Dedifferentiated amniotic fluid mesenchymal stem cell (primary cell): ENCODE results near the gene MAGI1.

Source experiments
- DNase-seq: peaks from one replicate; pipeline ENCODE4 v3.0.0-alpha.2; 2016; ENCODE audit errors: extremely low spot score

MAGI1 gene

GRCh38 chr3:65362688-65363087 is 676.0 kb downstream of the MAGI1 start:
- DNase-seq: no peak

- DNase-seq: no peak
Measured at GRCh38 chr3:65361448-65361847, 677.3 kb downstream of the MAGI1 start.

- no peak for DNase-seq
Measured at GRCh38 chr3:65356331-65357248, 682.1 kb downstream of the MAGI1 start.

- DNase-seq: no peak
Measured at GRCh38 chr3:65354880-65355279, 683.8 kb downstream of the MAGI1 start.

- no peak for DNase-seq
Measured at GRCh38 chr3:65352951-65353350, 685.8 kb downstream of the MAGI1 start.

- DNase-seq: no peak
Measured at GRCh38 chr3:65351753-65352152, 687.0 kb downstream of the MAGI1 start.

GRCh38 chr3:65350801-65351476 is 687.8 kb downstream of the MAGI1 start:
- DNase-seq: no peak

GRCh38 chr3:65348398-65348995 is 690.2 kb downstream of the MAGI1 start:
- DNase-seq: peak; percentile 74

- DNase-seq: no peak
Measured at GRCh38 chr3:65347166-65347565, 691.6 kb downstream of the MAGI1 start.

- DNase-seq: no peak
Measured at GRCh38 chr3:65344846-65345245, 693.9 kb downstream of the MAGI1 start.

GRCh38 chr3:65344444-65344843 is 694.3 kb downstream of the MAGI1 start:
- DNase-seq: no peak

- no peak for DNase-seq
Measured at GRCh38 chr3:65343736-65344135, 695.0 kb downstream of the MAGI1 start.

GRCh38 chr3:65343026-65343425 is 695.7 kb downstream of the MAGI1 start:
- no peak for DNase-seq

GRCh38 chr3:65342084-65342683 is 696.5 kb downstream of the MAGI1 start:
- no peak for DNase-seq

- no peak for DNase-seq
Measured at GRCh38 chr3:65339192-65339740, 699.5 kb downstream of the MAGI1 start.

GRCh38 chr3:65338571-65338970 is 700.1 kb downstream of the MAGI1 start:
- DNase-seq: no peak

GRCh38 chr3:65335587-65335986 is 703.1 kb downstream of the MAGI1 start:
- no peak for DNase-seq

GRCh38 chr3:65334045-65334665 is 704.6 kb downstream of the MAGI1 start:
- DNase-seq: no peak

GRCh38 chr3:65331730-65332129 is 707.0 kb downstream of the MAGI1 start:
- DNase-seq: no peak

- DNase-seq: no peak
Measured at GRCh38 chr3:65330072-65330471, 708.6 kb downstream of the MAGI1 start.

- no peak for DNase-seq
Measured at GRCh38 chr3:65328148-65328547, 710.6 kb downstream of the MAGI1 start.

GRCh38 chr3:65326574-65326973 is 712.1 kb downstream of the MAGI1 start:
- DNase-seq: no peak
